ENCODE data around the gene SLC28A1.

The SLC28A1 gene

GRCh38 chr15:84942456-84942855 is 58.0 kb downstream of the SLC28A1 start:
- no peak for DNase-seq (ENCODE audit: low spot score)

- no peak for DNase-seq (ENCODE audit: low spot score)
Observed at GRCh38 chr15:84944311-84944710, 59.8 kb downstream of the SLC28A1 start.

GRCh38 chr15:84944861-84945260 is 60.4 kb downstream of the SLC28A1 start:
- no peak for DNase-seq (ENCODE audit: low spot score)

GRCh38 chr15:84946772-84947489 is 62.5 kb downstream of the SLC28A1 start:
- DNase-seq (ENCODE audit: low spot score), result no peak

- DNase-seq (ENCODE audit: low spot score), result no peak
Observed at GRCh38 chr15:84947947-84948830, 63.7 kb downstream of the SLC28A1 start.

GRCh38 chr15:84949043-84949442 is 64.6 kb downstream of the SLC28A1 start:
- no peak for DNase-seq (ENCODE audit: low spot score)

GRCh38 chr15:84949845-84950569 is 65.5 kb downstream of the SLC28A1 start:
- no peak for DNase-seq (ENCODE audit: low spot score)

GRCh38 chr15:84950570-84951111 is 66.2 kb downstream of the SLC28A1 start:
- DNase-seq (ENCODE audit: low spot score), result no peak

- DNase-seq (ENCODE audit: low spot score), result no peak
Observed at GRCh38 chr15:84951736-84952135, 67.3 kb downstream of the SLC28A1 start.

- DNase-seq (ENCODE audit: low spot score), result no peak
Observed at GRCh38 chr15:84953136-84953535, 68.7 kb downstream of the SLC28A1 start.

GRCh38 chr15:84953726-84954125 is 69.3 kb downstream of the SLC28A1 start:
- no peak for DNase-seq (ENCODE audit: low spot score)

- peak; percentile 84 for DNase-seq (ENCODE audit: low spot score)
Observed at GRCh38 chr15:84955089-84955848, 70.8 kb downstream of the SLC28A1 start.

GRCh38 chr15:84956199-84956598 is 71.7 kb downstream of the SLC28A1 start:
- DNase-seq (ENCODE audit: low spot score), result no peak

GRCh38 chr15:84960391-84961113 is 76.1 kb downstream of the SLC28A1 start:
- no peak for DNase-seq (ENCODE audit: low spot score)

- no peak for DNase-seq (ENCODE audit: low spot score)
Observed at GRCh38 chr15:84961114-84961452, 76.6 kb downstream of the SLC28A1 start.

GRCh38 chr15:84961707-84962106 is 77.2 kb downstream of the SLC28A1 start:
- no peak for DNase-seq (ENCODE audit: low spot score)

GRCh38 chr15:84962955-84963354 is 78.5 kb downstream of the SLC28A1 start:
- DNase-seq (ENCODE audit: low spot score), result no peak

- DNase-seq (ENCODE audit: low spot score), result no peak
Observed at GRCh38 chr15:84967380-84967779, 82.9 kb downstream of the SLC28A1 start.

- no peak for DNase-seq (ENCODE audit: low spot score)
Observed at GRCh38 chr15:84968301-84968700, 83.8 kb downstream of the SLC28A1 start.

GRCh38 chr15:84969257-84969656 is 84.8 kb downstream of the SLC28A1 start:
- DNase-seq (ENCODE audit: low spot score), result no peak

GRCh38 chr15:84970843-84971242 is 86.4 kb downstream of the SLC28A1 start:
- DNase-seq (ENCODE audit: low spot score), result no peak

All from D341Med (cell line).